Measurements from ENCODE around the gene BLCAP. TPM values are rescaled to one million over a fixed set of nuclear protein-coding genes. Genes with fewer than 3 reads are reported as not detected.

Gene BLCAP
- total RNA-seq, 2 donors from 2014 or later: 66.6 to 78.7 TPM

GRCh38 chr20:37565134-37565811 lies 37.6 kb upstream of the BLCAP start:
- Histone ChIP-seq H3K36me3 (no peaks in the 10 kb centered on the region), H3K4me1 (peaks cover 0 to 7% of the 10 kb centered on the region in 2 donors), H3K9me3 (no peaks in the 10 kb centered on the region), H3K27me3 (no peaks in the 10 kb centered on the region), H3K27ac (no peak overlapping the region), H3K4me3 (no peak overlapping the region)
- DNase-seq (ENCODE audit: low spot score): peak; percentile 16
- no peak for TF ChIP-seq CTCF (IDR thresholded peaks at IDR 0.05)

DNA sequence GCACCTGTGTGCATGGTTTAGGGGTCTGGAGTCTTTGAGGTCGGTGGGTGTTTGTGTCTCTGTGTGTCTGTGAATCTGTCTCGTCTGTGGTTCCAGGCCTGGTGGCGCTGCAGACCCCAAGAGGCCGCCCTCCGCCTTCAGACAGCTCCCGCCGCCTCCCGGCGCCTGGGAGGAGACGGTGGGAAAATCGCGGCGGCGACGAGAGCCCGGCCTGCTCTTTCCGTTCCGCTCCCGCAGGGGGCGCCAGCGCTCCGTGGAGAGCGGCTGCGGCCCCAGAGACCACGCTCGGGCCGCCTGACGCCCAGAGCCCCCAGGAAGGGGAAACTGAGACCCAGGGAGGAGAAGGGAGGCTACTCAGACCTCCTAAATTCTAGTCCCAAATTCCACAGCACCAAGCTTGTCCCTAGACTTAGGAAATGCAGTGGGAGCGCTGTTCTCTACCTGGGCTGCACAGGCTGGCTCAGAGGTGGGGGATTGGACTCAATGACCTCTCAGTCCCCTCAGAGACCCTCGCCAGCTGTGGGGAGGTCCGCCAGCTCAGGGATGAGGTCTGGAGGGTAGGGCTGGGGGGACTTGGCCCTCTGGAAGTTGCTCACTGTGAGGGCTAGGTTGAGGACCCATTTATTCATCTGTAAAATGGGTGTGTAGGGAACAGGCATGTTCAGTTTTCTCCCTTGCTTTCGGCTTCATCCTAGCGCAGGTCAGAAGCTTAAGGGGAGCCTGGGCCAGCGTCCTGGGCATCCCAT lies 36.9 kb upstream of the BLCAP start:
- H3K4me1 ChIP-seq: peaks cover 0 to 7% of the 10 kb centered on the region in 2 donors
- peak; percentile 89 to 95 for TF ChIP-seq CTCF (IDR thresholded peaks at IDR 0.05)
- H3K36me3 ChIP-seq: no peaks in the 10 kb centered on the region
- no peak overlapping the region for H3K27ac ChIP-seq
- no peak overlapping the region for H3K4me3 ChIP-seq
- H3K27me3 ChIP-seq: no peaks in the 10 kb centered on the region
- peak; percentile 55 for DNase-seq (ENCODE audit: low spot score)
- no peaks in the 10 kb centered on the region for H3K9me3 ChIP-seq

GRCh38 chr20:37564016-37564387 lies 36.3 kb upstream of the BLCAP start:
- no peaks in the 10 kb centered on the region for H3K27me3 ChIP-seq
- H3K4me3 ChIP-seq: no peak overlapping the region
- no peak for TF ChIP-seq CTCF (IDR thresholded peaks at IDR 0.05)
- no peak overlapping the region for H3K27ac ChIP-seq
- no peaks in the 10 kb centered on the region for H3K9me3 ChIP-seq
- DNase-seq (ENCODE audit: low spot score): peak; percentile 36
- H3K4me1 ChIP-seq: peaks cover 0 to 7% of the 10 kb centered on the region in 2 donors
- no peaks in the 10 kb centered on the region for H3K36me3 ChIP-seq

GRCh38 chr20:37562695-37563480 lies 35.2 kb upstream of the BLCAP start:
- Histone ChIP-seq H3K4me1 (peaks cover 0 to 7% of the 10 kb centered on the region in 2 donors), H3K9me3 (no peaks in the 10 kb centered on the region), H3K36me3 (no peaks in the 10 kb centered on the region), H3K27me3 (no peaks in the 10 kb centered on the region), H3K27ac (no peak overlapping the region), H3K4me3 (no peak overlapping the region)
- DNase-seq (ENCODE audit: low spot score): peak; percentile 2
- no peak for TF ChIP-seq CTCF (IDR thresholded peaks at IDR 0.05)

GRCh38 chr20:37560629-37561028 lies 33.0 kb upstream of the BLCAP start:
- Histone ChIP-seq H3K4me3 (no peak overlapping the region), H3K4me1 (peaks cover 0 to 7% of the 10 kb centered on the region in 2 donors), H3K36me3 (no peaks in the 10 kb centered on the region), H3K9me3 (no peaks in the 10 kb centered on the region), H3K27me3 (no peaks in the 10 kb centered on the region), H3K27ac (no peak overlapping the region)
- DNase-seq (ENCODE audit: low spot score): no peak
- TF ChIP-seq CTCF (IDR thresholded peaks at IDR 0.05): no peak

Data from right atrium auricular region (tissue), 2 donors.